B cell (primary cell): ENCODE results near the gene SMIM35. TPM values are rescaled to one million over a fixed set of nuclear protein-coding genes. Genes with fewer than 3 reads are reported as not detected.

Experiments used
- ATAC-seq: fragments of 200-7000 bp; cut with Tn5 transposase; one replicate; pipeline ENCODE4 v1.10.0; 2021; ENCODE audit warnings: low read depth, mild to moderate bottlenecking, moderate number of reproducible peaks, moderate library complexity
- CTCF ChIA-PET: fragments of 350-600 bp; sonication (Branson Sonifier 250); formaldehyde crosslinking; loops from one replicate; lab custom pipeline; 2021; ENCODE audit warnings: antibody characterized with exemption, inconsistent platforms; lab: Charles Lee
- POLR2A ChIA-PET: fragments of 350-600 bp; sonication (Branson Sonifier 250); formaldehyde crosslinking; loops from one replicate; lab custom pipeline; 2021; ENCODE audit warnings: antibody characterized with exemption; lab: Charles Lee
- DNase-seq: peaks from one replicate; pipeline ENCODE4 v3.0.0; 2013
- H2AFZ ChIP-seq: 2 replicates; pipeline ENCODE4 v1.6.1; 2012; ENCODE audit warnings: mild to moderate bottlenecking, low read depth, low read length; ENCODE audit not compliant: insufficient read depth, poor library complexity, severe bottlenecking
- H3K27ac ChIP-seq, 2 donors: 1 replicate in 1 of 2; 2 replicates in 1 of 2; pipeline ENCODE4 v1.5.1; 2012 to 2013; ENCODE audit warnings: low read length in 2 of 2, mild to moderate bottlenecking in 2 of 2, moderate library complexity in 1 of 2
- H3K27me3 ChIP-seq, 4 experiments: fragments of 200-600 bp in 1 of 4; sonication (generic) in 1 of 4; replicated peaks in 1 of 4; 1 replicate in 2 of 4; 2 replicates in 2 of 4; pipeline versions ENCODE4 v1.6.1 to v1.7.0; 2013 to 2016; ENCODE audit warnings: low read length in 3 of 4, mild to moderate bottlenecking in 2 of 4, mixed read lengths in 1 of 4, moderate library complexity in 1 of 4; ENCODE audit not compliant: insufficient read depth in 4 of 4, control insufficient read depth in 3 of 4; ENCODE audit errors: control extremely low read depth in 1 of 4
- H3K36me3 ChIP-seq, 2 experiments: replicated peaks in 1 of 2; 1 replicate in 1 of 2; 2 replicates in 1 of 2; pipeline versions ENCODE4 v1.6.1 to v1.7.1; 2013; ENCODE audit warnings: low read length in 1 of 2; ENCODE audit not compliant: insufficient read depth in 2 of 2, control insufficient read depth in 1 of 2; ENCODE audit errors: control extremely low read depth in 1 of 2, extremely low read depth in 1 of 2
- H3K4me1 ChIP-seq, 2 donors: fragments of 200-600 bp in 1 of 2; sonication (generic) in 1 of 2; 1 replicate in 1 of 2; 2 replicates in 1 of 2; pipeline versions ENCODE4 v1.5.1 to v1.6.1; 2013 to 2017; ENCODE audit warnings: low read length in 2 of 2; ENCODE audit not compliant: control insufficient read depth in 2 of 2, insufficient read depth in 2 of 2
- H3K4me2 ChIP-seq: replicated peaks from 2 replicates; pipeline ENCODE3; 2012; ENCODE audit warnings: mild to moderate bottlenecking, low read depth, low read length; ENCODE audit not compliant: poor library complexity, severe bottlenecking
- H3K4me3 ChIP-seq, 5 experiments: fragments of 200-600 bp in 1 of 5; sonication (generic) in 1 of 5; 1 replicate in 3 of 5; 2 replicates in 2 of 5; pipeline versions ENCODE4 v1.5.1 to v1.7.0; 2011 to 2016; ENCODE audit warnings: low read length in 4 of 5, mild to moderate bottlenecking in 4 of 5, low read depth in 2 of 5, control low read depth in 1 of 5, moderate library complexity in 1 of 5; ENCODE audit not compliant: insufficient read depth in 1 of 5; ENCODE audit errors: control extremely low read depth in 1 of 5, extremely low read depth in 1 of 5
- H3K79me2 ChIP-seq: fragments of 200-600 bp; sonication (generic); one replicate; pipeline ENCODE4 v1.6.0; 2016; ENCODE audit warnings: low read length; ENCODE audit not compliant: control insufficient read depth, insufficient read depth
- H3K9ac ChIP-seq: fragments of 200-600 bp; sonication (generic); 2 replicates; pipeline ENCODE4 v1.6.1; 2017; ENCODE audit warnings: mild to moderate bottlenecking, low read length, moderate library complexity
- H3K9me3 ChIP-seq, 3 donors: one replicate each; pipeline versions ENCODE4 v1.6.1 to v1.7.1; 2013; ENCODE audit warnings: low read length in 2 of 3; ENCODE audit not compliant: control insufficient read depth in 2 of 3, insufficient read depth in 1 of 3; ENCODE audit errors: control extremely low read depth in 1 of 3
- H4K20me1 ChIP-seq: 2 replicates; pipeline ENCODE4 v1.6.0; 2012; ENCODE audit warnings: mild to moderate bottlenecking, low read length; ENCODE audit not compliant: insufficient read depth, control insufficient read depth, poor library complexity, severe bottlenecking
- H3K27ac Mint-ChIP-seq: one replicate; pipeline ENCODE4 v1.8.0; 2021; ENCODE audit warnings: mixed read lengths
- H3K27me3 Mint-ChIP-seq: one replicate; pipeline ENCODE4 v1.8.0; 2021; ENCODE audit warnings: mixed read lengths
- H3K4me1 Mint-ChIP-seq: one replicate; pipeline ENCODE4 v1.8.0; 2021; ENCODE audit warnings: mixed read lengths
- H3K4me3 Mint-ChIP-seq: one replicate; pipeline ENCODE4 v1.8.0; 2021; ENCODE audit warnings: mixed read lengths
- H3K9me3 Mint-ChIP-seq: one replicate; pipeline ENCODE4 v1.8.0; 2022; ENCODE audit warnings: mixed read lengths; ENCODE audit not compliant: insufficient read depth
- EZH2 ChIP-seq: IDR thresholded peaks from 2 replicates; pipeline ENCODE4 v1.6.1; 2012; ENCODE audit warnings: borderline replicate concordance, low read depth, mild to moderate bottlenecking, moderate library complexity, low read length; ENCODE audit not compliant: insufficient read depth, poor library complexity, severe bottlenecking
- WGBS: methylation state at CpG from one replicate; pipeline ENCODE4 v1.1.5; 2013; ENCODE audit warnings: missing lambda C conversion rate; ENCODE audit not compliant: insufficient coverage; 5-methylcytosine and 5-hydroxymethylcytosine counted together
- intact Hi-C: fragments of 100-400 bp; cut with micrococcal nuclease; formaldehyde crosslinking; loops from one replicate; pipeline ENCODE4 v1.10.0; 2022
- polyA plus RNA-seq: library from polyadenylated mRNA; depleted of rRNA; stranded (reverse); fragments of >200 nt; gene quantifications from 2 replicates; pipeline ENCODE4 v1.2.3, GENCODE V29; 2012
- total RNA-seq, 2 donors: library from RNA; stranded (reverse); fragments of 120-200 nt in 1 of 2; gene quantifications; 1 replicate in 1 of 2; 2 replicates in 1 of 2; pipeline versions ENCODE4 v1.2.3 to v1.2.4, GENCODE V29; 2013 to 2022
- TF ChIP-seq, protein P1 (sequence below): fragments of 200-600 bp; IDR thresholded peaks from one replicate; pipeline ENCODE4 v1.8.0; 2022; ENCODE audit warnings: antibody characterized with exemption, mild to moderate bottlenecking

The SMIM35 gene
- total and polyA plus RNA-seq, 2 donors (not counting 1 experiment from before 2014, with no cell fraction given): 1.3 to 4.5 TPM

DNA sequence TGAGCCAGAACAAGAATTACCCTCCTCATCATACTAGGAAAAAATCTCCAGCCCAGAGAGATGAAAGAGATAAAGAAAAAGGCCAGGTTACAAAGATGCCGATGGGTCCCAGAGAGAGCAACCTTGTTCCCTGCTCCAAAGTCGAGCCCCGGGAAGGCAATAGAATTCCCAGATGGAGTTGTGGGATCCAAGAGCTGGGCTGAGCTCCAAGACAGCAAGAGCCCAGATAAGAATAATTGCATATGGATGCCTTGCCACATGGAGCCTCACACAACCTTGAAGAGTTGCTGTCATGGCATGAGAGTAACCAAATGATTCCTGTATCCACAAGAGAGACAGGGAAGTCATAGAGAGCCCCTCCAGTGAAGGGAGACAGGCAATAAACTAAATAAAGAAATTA, 69.7 kb downstream of the SMIM35 start:
- CTCF ChIA-PET: interaction anchor here (0.6 to 2.5 kb wide), 4 partner anchors 10 to 66 kb away, joined by 3 to 15 read pairs (median 5); no protein-coding TSS in a partner anchor

DNA sequence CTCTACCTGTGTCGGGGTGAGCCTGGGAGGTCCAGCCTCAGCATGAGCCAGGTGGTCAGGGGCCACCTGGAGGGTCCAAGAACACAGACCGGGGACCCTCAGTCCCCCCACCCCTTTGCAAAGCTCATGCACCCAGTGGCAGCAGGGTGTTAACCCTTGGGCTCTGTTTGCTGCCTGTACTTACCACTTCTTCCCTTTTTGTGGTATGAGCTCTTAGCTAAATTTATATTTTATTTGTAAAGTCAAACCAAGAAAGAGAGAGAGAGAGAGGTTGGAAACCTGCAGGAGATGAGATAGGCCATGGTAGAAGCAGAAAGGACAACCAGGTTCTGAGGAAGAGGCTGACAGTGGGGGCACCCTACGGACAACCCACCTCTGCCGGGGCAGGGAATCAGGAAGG, 70.7 kb downstream of the SMIM35 start:
- Histone ChIP-seq H3K27ac (peak overlapping the region; percentile 35 to 60), H3K4me2 (peak overlapping the region; percentile 68), H3K9ac (peak overlapping the region; percentile 24), H3K4me3 (peak overlapping the region in 1 of 5 experiments; percentile 47), H3K4me1 (peaks cover 61 to 62% of the 10 kb centered on the region in 2 donors), H2AFZ (peak overlapping the region; percentile 66), H3K9me3 (peaks cover 4 to 35% (median 27%) of the 10 kb centered on the region in 3 donors), H3K27me3 (no peaks in the 10 kb centered on the region), H4K20me1 (no peaks in the 10 kb centered on the region), H3K79me2 (no peaks in the 10 kb centered on the region), H3K36me3 (no peaks in the 10 kb centered on the region)
- peaks cover 61% of the 10 kb centered on the region for H3K4me1 Mint-ChIP-seq
- DNase-seq (peak; percentile 28), ATAC-seq (no peak)
- ChIA-PET CTCF (interaction anchor here (0.7 to 2.5 kb wide), 14 partner anchors 9 to 199 kb away, joined by 3 to 34 read pairs (median 4); partner anchors contain the start of gene IL10RA), POLR2A (interaction anchor here (0.8 to 2.3 kb wide), 13 partner anchors 9 to 65 kb away, joined by 3 to 22 read pairs (median 5); partner anchors contain the start of gene IL10RA)
- no peaks in the 10 kb centered on the region for H3K27me3 Mint-ChIP-seq
- H3K27ac Mint-ChIP-seq: peak overlapping the region; percentile 99
- peak overlapping the region; percentile 81 for H3K4me3 Mint-ChIP-seq
- TF ChIP-seq EZH2: no peak
- TF ChIP-seq, protein P1, sequence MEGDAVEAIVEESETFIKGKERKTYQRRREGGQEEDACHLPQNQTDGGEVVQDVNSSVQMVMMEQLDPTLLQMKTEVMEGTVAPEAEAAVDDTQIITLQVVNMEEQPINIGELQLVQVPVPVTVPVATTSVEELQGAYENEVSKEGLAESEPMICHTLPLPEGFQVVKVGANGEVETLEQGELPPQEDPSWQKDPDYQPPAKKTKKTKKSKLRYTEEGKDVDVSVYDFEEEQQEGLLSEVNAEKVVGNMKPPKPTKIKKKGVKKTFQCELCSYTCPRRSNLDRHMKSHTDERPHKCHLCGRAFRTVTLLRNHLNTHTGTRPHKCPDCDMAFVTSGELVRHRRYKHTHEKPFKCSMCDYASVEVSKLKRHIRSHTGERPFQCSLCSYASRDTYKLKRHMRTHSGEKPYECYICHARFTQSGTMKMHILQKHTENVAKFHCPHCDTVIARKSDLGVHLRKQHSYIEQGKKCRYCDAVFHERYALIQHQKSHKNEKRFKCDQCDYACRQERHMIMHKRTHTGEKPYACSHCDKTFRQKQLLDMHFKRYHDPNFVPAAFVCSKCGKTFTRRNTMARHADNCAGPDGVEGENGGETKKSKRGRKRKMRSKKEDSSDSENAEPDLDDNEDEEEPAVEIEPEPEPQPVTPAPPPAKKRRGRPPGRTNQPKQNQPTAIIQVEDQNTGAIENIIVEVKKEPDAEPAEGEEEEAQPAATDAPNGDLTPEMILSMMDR: no peak
- intact Hi-C loops: loop anchor here (10.0 kb wide), 1 partner anchor 209 kb away; the partner anchor contains the start of gene JAML
- 23% methylated on average over 4 of the region's 4 CpGs for WGBS
- peaks cover 17% of the 10 kb centered on the region for H3K9me3 Mint-ChIP-seq

More for the DNA sequence above, 69.7 kb downstream of the SMIM35 start:
- Histone ChIP-seq H3K27ac (no peak overlapping the region), H3K36me3 (no peaks in the 10 kb centered on the region), H3K4me3 (no peak overlapping the region), H3K9me3 (peaks cover 4 to 29% (median 28%) of the 10 kb centered on the region in 3 donors), H2AFZ (no peak overlapping the region), H3K4me1 (peaks cover 51 to 52% of the 10 kb centered on the region in 2 donors), H3K4me2 (peak overlapping the region; percentile 68), H4K20me1 (no peaks in the 10 kb centered on the region), H3K79me2 (no peaks in the 10 kb centered on the region), H3K27me3 (no peaks in the 10 kb centered on the region), H3K9ac (no peak overlapping the region)
- Mint-ChIP-seq H3K4me1 (peaks cover 51% of the 10 kb centered on the region), H3K27ac (no peak overlapping the region), H3K27me3 (no peaks in the 10 kb centered on the region), H3K4me3 (no peak overlapping the region), H3K9me3 (peaks cover 19% of the 10 kb centered on the region)
- WGBS: 98% methylated on average over 3 of the region's 3 CpGs
- DNase-seq: no peak
- POLR2A ChIA-PET: interaction anchor here (2.0 to 2.3 kb wide), 2 partner anchors 20 to 66 kb away, joined by 8 to 16 read pairs; no protein-coding TSS in a partner anchor
- TF ChIP-seq, protein P1: no peak
- intact Hi-C loops: loop anchor here (10.0 kb wide), 1 partner anchor 208 kb away; the partner anchor contains the start of gene JAML
- ATAC-seq: no peak
